HCT116 (cell line): Measurements from ENCODE around the gene RCL1. TPM values are rescaled to one million over a fixed set of nuclear protein-coding genes. Genes with fewer than 3 reads are reported as not detected.

Experiments
- ATAC-seq: fragments of 200-7000 bp; cut with Tn5 transposase; 2 replicates; pipeline ENCODE4 v1.9.1; 2020; ENCODE audit warnings: mild to moderate bottlenecking, moderate library complexity
- BruUV-seq: library from RNA; stranded (reverse); fragments of 400-500 nt; replicated peaks from 2 replicates; lab custom pipeline; 2021; lab: Mats Ljungman, UMichigan
- CTCF ChIA-PET: fragments of 300-600 bp; sonication (Branson Sonifier 250); formaldehyde crosslinking; loops from one replicate; lab custom pipeline; 2021; ENCODE audit warnings: antibody characterized with exemption; lab: Charles Lee
- POLR2A ChIA-PET: fragments of 300-600, 350-600 bp; sonication (Branson Sonifier 250); formaldehyde crosslinking; loops from one replicate; lab custom pipeline; 2021; ENCODE audit warnings: antibody characterized with exemption; lab: Charles Lee
- RAD21 ChIA-PET, 2 experiments: fragments of 300-600 bp; sonication (Branson Sonifier 250); formaldehyde crosslinking; loops; one replicate each; lab custom pipeline; 2023; ENCODE audit warnings: low total read pairs in 2 of 2; ENCODE audit not compliant: uncharacterized antibody in 2 of 2, unreplicated experiment in 2 of 2, low non-redundant PET in 1 of 2; lab: Charles Lee
- DNase-seq: peaks from one replicate; pipeline ENCODE4 v3.0.0-alpha.2; 2010; ENCODE audit warnings: low read depth, low spot score
- H2AFZ ChIP-seq: fragments of 200-600 bp; shearing (Covaris generic), sonication (generic); 2 replicates; pipeline ENCODE4 v1.6.1; 2017; ENCODE audit warnings: low read depth, mixed run types, mixed read lengths, antibody characterized with exemption, low read length; ENCODE audit not compliant: poor library complexity, severe bottlenecking
- H3K27ac ChIP-seq: 2 replicates; pipeline ENCODE4 v1.5.1; 2012; ENCODE audit warnings: low read depth, low read length
- H3K27me3 ChIP-seq: fragments of 200-600 bp; sonication (generic); 2 replicates; pipeline ENCODE4 v1.6.1; 2016; ENCODE audit warnings: mixed run types, low read length, mixed read lengths; ENCODE audit not compliant: insufficient read depth
- H3K36me3 ChIP-seq, 2 experiments: fragments of 200-500 bp in 1 of 2; fragments of 200-600 bp in 1 of 2; sonication (Bioruptor generic) in 1 of 2; sonication (generic) in 1 of 2; 2 replicates each; pipeline versions ENCODE4 v1.5.1 to v1.6.1; 2014 to 2016; ENCODE audit warnings: low read length in 2 of 2, inconsistent platforms in 1 of 2, mixed read lengths in 1 of 2, mixed run types in 1 of 2; ENCODE audit not compliant: insufficient read depth in 2 of 2, control insufficient read depth in 1 of 2
- H3K4me1 ChIP-seq, 2 experiments: fragments of 200-600 bp in 1 of 2; sonication (generic) in 1 of 2; 2 replicates each; pipeline versions ENCODE4 v1.5.1 to v1.6.1; 2012 to 2017; ENCODE audit warnings: low read length in 2 of 2, inconsistent platforms in 1 of 2, mild to moderate bottlenecking in 1 of 2, mixed read lengths in 1 of 2, mixed run types in 1 of 2, moderate library complexity in 1 of 2; ENCODE audit not compliant: insufficient read depth in 2 of 2, control insufficient read depth in 1 of 2
- H3K4me2 ChIP-seq: fragments of 200-600 bp; sonication (generic); 2 replicates; pipeline ENCODE4 v1.6.1; 2017; ENCODE audit warnings: mixed run types, low read length, mixed read lengths
- H3K4me3 ChIP-seq, 2 experiments: fragments of 200-600 bp in 1 of 2; sonication (generic) in 1 of 2; replicated peaks in 1 of 2; 2 replicates each; pipeline ENCODE4 v1.5.1; 2011 to 2016; ENCODE audit warnings: low read length in 2 of 2, control low read depth in 1 of 2, low read depth in 1 of 2, mild to moderate bottlenecking in 1 of 2, mixed read lengths in 1 of 2, mixed run types in 1 of 2
- H3K79me2 ChIP-seq: fragments of 200-600 bp; sonication (generic); 2 replicates; pipeline ENCODE4 v1.6.1; 2017; ENCODE audit warnings: mild to moderate bottlenecking, mixed run types, low read length, moderate library complexity, mixed read lengths; ENCODE audit not compliant: insufficient read depth
- H3K9ac ChIP-seq: fragments of 200-600 bp; sonication (generic); 2 replicates; pipeline ENCODE4 v1.6.1; 2016; ENCODE audit warnings: low read length, mixed read lengths
- H3K9me2 ChIP-seq: fragments of 200-600 bp; sonication (generic), shearing (Covaris generic); 2 replicates; pipeline ENCODE4 v1.6.1; 2017; ENCODE audit warnings: mixed run types, mild to moderate bottlenecking, moderate library complexity; ENCODE audit not compliant: insufficient read depth
- H3K9me3 ChIP-seq, 2 experiments: fragments of 200-500 bp in 1 of 2; fragments of 200-600 bp in 1 of 2; sonication (Bioruptor generic) in 1 of 2; sonication (generic) in 1 of 2; 2 replicates each; pipeline ENCODE4 v1.6.1; 2014 to 2017; ENCODE audit warnings: low read length in 2 of 2, mixed read lengths in 2 of 2, inconsistent platforms in 1 of 2, low read depth in 1 of 2, mild to moderate bottlenecking in 1 of 2, mixed run types in 1 of 2, moderate library complexity in 1 of 2; ENCODE audit not compliant: control insufficient read depth in 1 of 2, insufficient read depth in 1 of 2
- H4K20me1 ChIP-seq: fragments of 200-600 bp; sonication (generic), shearing (Covaris generic); 2 replicates; pipeline ENCODE4 v1.6.1; 2017; ENCODE audit warnings: mixed run types, mild to moderate bottlenecking, moderate library complexity; ENCODE audit not compliant: insufficient read depth
- CBX3 ChIP-seq: IDR thresholded peaks from 2 replicates; pipeline ENCODE4 v1.6.1; 2012; ENCODE audit warnings: low read depth
- EGR1 ChIP-seq: IDR thresholded peaks from 2 replicates; pipeline ENCODE4 v1.6.1; 2012; ENCODE audit warnings: low read depth
- ELF1 ChIP-seq: IDR thresholded peaks from 2 replicates; pipeline ENCODE4 v1.6.1; 2012; ENCODE audit warnings: low read depth, borderline replicate concordance
- FOSL1 ChIP-seq: IDR thresholded peaks from 2 replicates; pipeline ENCODE4 v1.6.1; 2012; ENCODE audit warnings: low read depth
- JUND ChIP-seq: IDR thresholded peaks from 2 replicates; pipeline ENCODE4 v1.6.1; 2012
- RAD21 ChIP-seq: IDR thresholded peaks from 2 replicates; pipeline ENCODE4 v1.6.1; 2012; ENCODE audit warnings: low read depth, mild to moderate bottlenecking
- SIN3A ChIP-seq: IDR thresholded peaks from 2 replicates; pipeline ENCODE4 v1.6.1; 2012; ENCODE audit warnings: low read depth
- SRF ChIP-seq: IDR thresholded peaks from 2 replicates; pipeline ENCODE4 v1.6.1; 2012; ENCODE audit warnings: low read depth
- TCF7L2 ChIP-seq: IDR thresholded peaks from 2 replicates; pipeline ENCODE4 v1.7.0; 2011; ENCODE audit warnings: borderline replicate concordance, inconsistent platforms; ENCODE audit not compliant: insufficient read depth, insufficient read length; ENCODE audit errors: extremely low read depth
- YY1 ChIP-seq: IDR thresholded peaks from 2 replicates; pipeline ENCODE4 v1.6.1; 2011; ENCODE audit warnings: low read length, low read depth, moderate library complexity, mild to moderate bottlenecking; ENCODE audit not compliant: insufficient replicate concordance; ENCODE audit errors: extremely low read depth
- ZNF274 ChIP-seq: fragments of 200-500 bp; sonication (Bioruptor generic); IDR thresholded peaks from 2 replicates; pipeline ENCODE4 v1.6.1; 2014; ENCODE audit warnings: mild to moderate bottlenecking, low read depth, low read length, inconsistent platforms
- intact Hi-C: fragments of 100-400 bp; cut with micrococcal nuclease; formaldehyde crosslinking; loops from 2 replicates; pipeline ENCODE4 v1.10.0; 2022
- total RNA-seq: library from RNA; stranded (reverse); gene quantifications from one replicate; pipeline ENCODE4 v1.2.1, GENCODE V29; 2021; ENCODE audit not compliant: unreplicated experiment
- TF ChIP-seq, protein P1 (sequence below): IDR thresholded peaks from 2 replicates; pipeline ENCODE4 v1.6.1; 2012
- TF ChIP-seq, protein P2 (sequence below): IDR thresholded peaks from 2 replicates; pipeline ENCODE4 v1.6.1; 2012

The RCL1 gene
- total RNA-seq, 1 experiment from 2014 or later, result 29.9 TPM

DNA sequence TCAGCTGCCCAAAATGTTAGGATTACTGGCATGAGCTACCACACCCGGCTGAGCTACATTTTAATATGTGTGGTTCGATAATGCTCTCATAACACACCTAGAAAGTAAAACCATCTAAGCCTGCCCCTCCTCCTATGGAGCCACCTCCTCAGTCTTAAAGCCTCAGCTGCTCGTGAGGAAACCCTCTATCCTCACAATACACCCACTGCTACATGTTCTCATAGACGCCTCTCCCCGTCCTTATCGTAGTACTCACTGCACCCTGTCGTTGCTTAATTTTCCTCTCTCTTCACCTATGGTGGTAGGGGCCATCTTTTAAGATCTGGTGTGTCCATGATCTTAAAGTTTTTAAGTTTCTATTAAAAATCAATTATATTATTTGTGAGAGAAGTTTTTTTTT lies 72.9 kb downstream of the RCL1 start (continued):
- TF ChIP-seq CBX3 (no peak), JUND (no peak), FOSL1 (no peak)
- TF ChIP-seq, protein P1, sequence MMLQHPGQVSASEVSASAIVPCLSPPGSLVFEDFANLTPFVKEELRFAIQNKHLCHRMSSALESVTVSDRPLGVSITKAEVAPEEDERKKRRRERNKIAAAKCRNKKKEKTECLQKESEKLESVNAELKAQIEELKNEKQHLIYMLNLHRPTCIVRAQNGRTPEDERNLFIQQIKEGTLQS, result no peak

DNA sequence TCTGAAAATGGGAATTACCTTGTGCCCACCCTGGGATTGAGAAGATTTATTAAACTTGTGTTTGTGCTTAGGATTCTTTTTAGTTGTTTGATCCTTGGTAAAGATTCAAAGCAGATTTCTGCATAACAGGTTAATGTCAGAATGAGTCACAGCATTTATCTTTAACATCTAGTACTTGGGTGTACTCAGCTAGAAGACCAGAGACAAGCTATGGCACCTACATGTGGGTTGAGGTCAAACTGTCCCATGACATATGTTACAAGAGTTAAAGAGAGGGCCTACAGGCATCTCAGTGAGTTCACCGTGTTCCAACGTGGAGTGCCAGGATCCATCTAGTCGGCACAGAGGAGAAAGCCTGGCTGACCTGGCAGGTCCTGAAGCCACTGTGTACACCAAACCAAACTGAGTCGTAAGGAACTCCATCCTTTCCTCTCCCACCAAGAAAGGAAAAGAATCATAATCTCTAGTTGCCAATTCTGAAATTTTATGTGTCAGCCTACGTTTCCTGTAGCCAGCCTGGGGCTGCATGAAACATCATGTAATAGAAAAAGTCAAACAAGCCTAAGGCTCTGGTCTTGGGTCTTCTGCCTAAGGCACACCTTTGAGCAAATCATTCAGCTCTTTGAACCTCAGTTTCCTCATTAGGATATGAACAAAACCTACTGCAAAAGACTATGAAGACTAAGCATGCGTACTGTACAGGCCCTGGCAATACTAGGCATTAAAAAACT lies 73.7 kb downstream of the RCL1 start:
- no peak overlapping the region for H3K4me2 ChIP-seq
- DNase-seq (no peak), ATAC-seq (no peak)
- H3K36me3 ChIP-seq, result no peaks in the 10 kb centered on the region; a peak in 1 of 4 replicates
- no peak for TF ChIP-seq CBX3
- TF ChIP-seq SIN3A, result no peak
- TF ChIP-seq JUND, result no peak
- no peak for TF ChIP-seq RAD21
- no peak for TF ChIP-seq YY1
- TF ChIP-seq, protein P2, sequence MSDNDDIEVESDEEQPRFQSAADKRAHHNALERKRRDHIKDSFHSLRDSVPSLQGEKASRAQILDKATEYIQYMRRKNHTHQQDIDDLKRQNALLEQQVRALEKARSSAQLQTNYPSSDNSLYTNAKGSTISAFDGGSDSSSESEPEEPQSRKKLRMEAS, result no peak
- no peak for TF ChIP-seq ELF1
- no peak for TF ChIP-seq TCF7L2
- TF ChIP-seq EGR1, result no peak
- TF ChIP-seq ZNF274, result no peak
- no peak for TF ChIP-seq SRF
- CTCF ChIA-PET, result no interaction called here
- intact Hi-C loops, result no loop called here
- BruUV-seq, result no TSS peak
- no peak overlapping the region for H3K27ac ChIP-seq
- peaks cover 6% of the 10 kb centered on the region; the same call in 1 of the 2 replicates for H3K79me2 ChIP-seq
- RAD21 ChIA-PET, result interaction anchor here in 1 of 2 experiments (0.7 kb wide), 1 partner anchor 969 kb away, joined by 3 read pairs; no protein-coding TSS in a partner anchor
- no peaks in the 10 kb centered on the region for H3K9me3 ChIP-seq
- no peaks in the 10 kb centered on the region for H3K27me3 ChIP-seq
- peaks cover 0 to 8% of the 10 kb centered on the region in 2 experiments; a peak in 1 of 4 replicates for H3K4me1 ChIP-seq
- H3K9ac ChIP-seq, result no peak overlapping the region
- H2AFZ ChIP-seq, result no peak overlapping the region
- no peaks in the 10 kb centered on the region; the same call in 1 of the 2 replicates for H4K20me1 ChIP-seq
- POLR2A ChIA-PET, result no interaction called here
- H3K9me2 ChIP-seq, result no peaks in the 10 kb centered on the region
- H3K4me3 ChIP-seq, result no peak overlapping the region
